Breast epithelium (tissue), 4 donors: ENCODE data around the gene ULK4. TPM values are rescaled to one million over a fixed set of nuclear protein-coding genes. Genes with fewer than 3 reads are reported as not detected.

Experiments
- DNase-seq, 2 donors: peaks; one replicate each; pipeline ENCODE4 v3.0.0-alpha.2; 2019; ENCODE audit warnings: low spot score in 2 of 2
- H3K27ac ChIP-seq, 2 donors: fragments of 200-600 bp; sonication (generic) in 1 of 2; one replicate each; pipeline ENCODE4 v1.5.1; 2016 to 2019; ENCODE audit warnings: mild to moderate bottlenecking in 1 of 2
- H3K27me3 ChIP-seq, 2 donors: fragments of 200-600 bp; sonication (generic) in 1 of 2; one replicate each; pipeline versions ENCODE4 v1.5.1 to v1.6.0; 2017 to 2019; ENCODE audit warnings: control low read depth in 1 of 2, mild to moderate bottlenecking in 1 of 2
- H3K36me3 ChIP-seq: fragments of 200-600 bp; one replicate; pipeline ENCODE4 v1.5.1; 2019
- H3K4me1 ChIP-seq, 2 donors: fragments of 200-600 bp; sonication (generic); one replicate each; pipeline ENCODE4 v1.5.1; 2016 to 2019; ENCODE audit warnings: control low read depth in 1 of 2
- H3K4me3 ChIP-seq, 3 donors: fragments of 200-600 bp; sonication (generic); 1 replicate in 2 of 3; 2 replicates in 1 of 3; pipeline ENCODE4 v1.5.1; 2016 to 2019; ENCODE audit warnings: mild to moderate bottlenecking in 3 of 3, moderate library complexity in 2 of 3
- H3K9me3 ChIP-seq, 2 donors: fragments of 200-600 bp; sonication (generic) in 1 of 2; one replicate each; pipeline ENCODE4 v1.5.1; 2016 to 2019; ENCODE audit warnings: control low read depth in 1 of 2
- POLR2A ChIP-seq: fragments of 450-650 bp; IDR thresholded peaks from one replicate; pipeline ENCODE4 v1.6.1; 2016; ENCODE audit warnings: antibody characterized with exemption, mild to moderate bottlenecking, moderate library complexity
- POLR2AphosphoS5 ChIP-seq, 3 donors: sonication (generic); formaldehyde crosslinking; IDR thresholded peaks; one replicate each; pipeline ENCODE4 v1.6.1; 2017; ENCODE audit warnings: antibody characterized with exemption in 3 of 3
- intact Hi-C: fragments of 100-400 bp; cut with DNase I; formaldehyde crosslinking; loops from one replicate; pipeline ENCODE4 v1.15.1; 2023; ENCODE audit warnings: low total_unique reads
- total RNA-seq, 3 donors: library from RNA; depleted of rRNA; stranded (reverse); fragments of >200 nt; gene quantifications; one replicate each; pipeline ENCODE4 v1.1.0, GENCODE V29; 2016
- TF ChIP-seq, protein P1 (sequence below), 3 donors: fragments of 450-650 bp; IDR thresholded peaks; one replicate each; pipeline ENCODE4 v1.5.1; 2016 to 2017; ENCODE audit warnings: antibody characterized with exemption in 3 of 3, mild to moderate bottlenecking in 3 of 3, moderate library complexity in 3 of 3

The ULK4 gene
- total RNA-seq, 3 donors from 2014 or later, result 23.0 to 52.8 (median 31.8) TPM

DNA sequence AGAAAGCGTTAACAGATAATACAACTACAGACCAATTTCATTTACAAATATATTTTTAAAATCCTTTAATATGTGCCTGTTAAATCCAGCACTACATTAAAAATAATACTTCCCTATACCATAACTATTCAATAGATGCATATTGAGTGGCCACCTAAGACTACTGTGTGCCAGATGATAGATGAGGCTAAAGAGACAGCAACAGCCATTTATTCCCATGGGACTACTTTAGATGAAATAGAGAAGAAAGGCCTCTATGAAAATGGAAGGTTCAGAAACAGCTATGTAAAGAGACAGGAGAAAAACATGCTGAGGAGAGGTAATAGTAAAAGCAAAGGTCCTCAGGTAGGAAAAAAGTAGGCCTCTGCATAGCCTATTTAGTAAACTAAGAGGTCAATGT, 358.1 kb downstream of the ULK4 start:
- no peak overlapping the region for H3K27ac ChIP-seq
- intact Hi-C loops, result no loop called here
- no peaks in the 10 kb centered on the region for H3K36me3 ChIP-seq
- no peak overlapping the region for H3K4me3 ChIP-seq
- no peaks in the 10 kb centered on the region for H3K4me1 ChIP-seq
- no peak for TF ChIP-seq POLR2A
- no peaks in the 10 kb centered on the region for H3K27me3 ChIP-seq
- DNase-seq, result no peak
- H3K9me3 ChIP-seq, result no peaks in the 10 kb centered on the region

DNA sequence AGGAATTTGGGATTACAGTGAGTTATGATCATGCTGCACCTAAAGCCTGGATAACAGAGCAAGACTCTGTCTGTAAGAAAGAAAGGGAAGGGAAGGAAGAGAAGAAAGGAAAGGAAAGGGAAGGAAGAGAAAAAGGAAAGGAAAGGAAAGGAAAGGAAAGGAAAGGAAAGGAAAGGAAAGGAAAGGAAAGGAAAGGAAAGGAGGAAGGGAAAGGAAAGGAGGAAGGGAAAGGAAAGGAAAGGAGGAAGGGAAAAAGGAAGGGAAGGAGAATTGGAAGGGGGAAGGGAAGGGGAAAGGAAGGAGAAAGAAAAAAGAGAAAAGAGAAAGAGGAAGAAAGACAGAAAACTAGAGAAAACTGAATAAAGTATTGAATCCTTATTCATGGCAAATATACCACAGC, 359.8 kb downstream of the ULK4 start:
- Histone ChIP-seq H3K27ac (no peak overlapping the region), H3K9me3 (no peaks in the 10 kb centered on the region), H3K27me3 (no peaks in the 10 kb centered on the region), H3K36me3 (no peaks in the 10 kb centered on the region), H3K4me1 (no peaks in the 10 kb centered on the region), H3K4me3 (no peak overlapping the region)
- intact Hi-C loops, result no loop called here
- DNase-seq, result no peak
- TF ChIP-seq POLR2A (no peak), POLR2AphosphoS5 (IDR thresholded peaks at IDR 0.05) (no peak)
- TF ChIP-seq, protein P1, sequence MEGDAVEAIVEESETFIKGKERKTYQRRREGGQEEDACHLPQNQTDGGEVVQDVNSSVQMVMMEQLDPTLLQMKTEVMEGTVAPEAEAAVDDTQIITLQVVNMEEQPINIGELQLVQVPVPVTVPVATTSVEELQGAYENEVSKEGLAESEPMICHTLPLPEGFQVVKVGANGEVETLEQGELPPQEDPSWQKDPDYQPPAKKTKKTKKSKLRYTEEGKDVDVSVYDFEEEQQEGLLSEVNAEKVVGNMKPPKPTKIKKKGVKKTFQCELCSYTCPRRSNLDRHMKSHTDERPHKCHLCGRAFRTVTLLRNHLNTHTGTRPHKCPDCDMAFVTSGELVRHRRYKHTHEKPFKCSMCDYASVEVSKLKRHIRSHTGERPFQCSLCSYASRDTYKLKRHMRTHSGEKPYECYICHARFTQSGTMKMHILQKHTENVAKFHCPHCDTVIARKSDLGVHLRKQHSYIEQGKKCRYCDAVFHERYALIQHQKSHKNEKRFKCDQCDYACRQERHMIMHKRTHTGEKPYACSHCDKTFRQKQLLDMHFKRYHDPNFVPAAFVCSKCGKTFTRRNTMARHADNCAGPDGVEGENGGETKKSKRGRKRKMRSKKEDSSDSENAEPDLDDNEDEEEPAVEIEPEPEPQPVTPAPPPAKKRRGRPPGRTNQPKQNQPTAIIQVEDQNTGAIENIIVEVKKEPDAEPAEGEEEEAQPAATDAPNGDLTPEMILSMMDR (IDR thresholded peaks at IDR 0.05), result no peak

GRCh38 chr3:41601404-41601987, 360.4 kb downstream of the ULK4 start:
- intact Hi-C loops, result no loop called here

DNA sequence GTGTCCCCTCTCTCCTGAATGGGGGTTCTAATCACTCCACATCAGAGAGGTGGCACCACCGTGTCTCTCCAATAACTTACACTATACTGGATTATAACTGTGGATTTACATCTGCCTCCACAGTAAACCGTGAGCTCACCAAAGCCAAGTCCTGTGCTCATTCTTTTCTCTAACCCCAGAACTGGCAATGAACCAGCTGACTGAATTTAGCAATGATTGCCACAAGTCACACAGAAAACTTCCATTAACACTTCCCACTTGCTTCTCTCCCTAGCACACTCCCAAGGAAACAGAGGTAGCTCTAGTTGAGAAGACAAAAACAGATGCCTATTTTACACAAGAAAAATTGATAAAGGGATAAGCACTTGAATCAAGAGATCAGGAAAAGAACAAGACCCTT, 361.3 kb downstream of the ULK4 start:
- no peak overlapping the region for H3K4me3 ChIP-seq
- no peaks in the 10 kb centered on the region for H3K36me3 ChIP-seq
- DNase-seq, result no peak
- TF ChIP-seq, protein P1 (IDR thresholded peaks at IDR 0.05), result no peak
- no peak for TF ChIP-seq POLR2AphosphoS5 (IDR thresholded peaks at IDR 0.05)
- TF ChIP-seq POLR2A, result no peak
- intact Hi-C loops, result no loop called here
- no peaks in the 10 kb centered on the region for H3K4me1 ChIP-seq
- no peaks in the 10 kb centered on the region for H3K9me3 ChIP-seq
- H3K27ac ChIP-seq, result no peak overlapping the region
- no peaks in the 10 kb centered on the region for H3K27me3 ChIP-seq

More at GRCh38 chr3:41601404-41601987, 360.4 kb downstream of the ULK4 start:
- Histone ChIP-seq H3K27ac (no peak overlapping the region), H3K27me3 (no peaks in the 10 kb centered on the region), H3K4me3 (no peak overlapping the region), H3K36me3 (no peaks in the 10 kb centered on the region), H3K9me3 (no peaks in the 10 kb centered on the region), H3K4me1 (no peaks in the 10 kb centered on the region)
- no peak for DNase-seq
- no peak for TF ChIP-seq POLR2A
- TF ChIP-seq POLR2AphosphoS5 (IDR thresholded peaks at IDR 0.05), result no peak
- TF ChIP-seq, protein P1 (IDR thresholded peaks at IDR 0.05), result no peak

- no peak for TF ChIP-seq POLR2AphosphoS5 (IDR thresholded peaks at IDR 0.05)
- TF ChIP-seq POLR2A, result no peak
- TF ChIP-seq, protein P1 (IDR thresholded peaks at IDR 0.05), result no peak
- H3K4me3 ChIP-seq, result no peak overlapping the region
- intact Hi-C loops, result no loop called here
- no peak overlapping the region for H3K27ac ChIP-seq
- H3K9me3 ChIP-seq, result no peaks in the 10 kb centered on the region
- H3K36me3 ChIP-seq, result no peaks in the 10 kb centered on the region
- no peaks in the 10 kb centered on the region for H3K4me1 ChIP-seq
- DNase-seq, result no peak
- H3K27me3 ChIP-seq, result no peaks in the 10 kb centered on the region
Measured at GRCh38 chr3:41599127-41599484, 362.8 kb downstream of the ULK4 start.
